GM21717 (cell line): ENCODE data around the gene CARD14.
"Not testable (repeated sequence)": the region's sequence is repeated elsewhere in the genome, so short reads cannot be mapped to it uniquely, and the experiment has no call there.

Experiments used
- ATAC-seq: cut with Tn5 transposase; IDR thresholded peaks from one replicate; pipeline ENCODE4 v1.9.1; 2021; ENCODE audit warnings: mild to moderate bottlenecking, moderate library complexity; ENCODE audit not compliant: unreplicated experiment

CARD14 gene

DNA sequence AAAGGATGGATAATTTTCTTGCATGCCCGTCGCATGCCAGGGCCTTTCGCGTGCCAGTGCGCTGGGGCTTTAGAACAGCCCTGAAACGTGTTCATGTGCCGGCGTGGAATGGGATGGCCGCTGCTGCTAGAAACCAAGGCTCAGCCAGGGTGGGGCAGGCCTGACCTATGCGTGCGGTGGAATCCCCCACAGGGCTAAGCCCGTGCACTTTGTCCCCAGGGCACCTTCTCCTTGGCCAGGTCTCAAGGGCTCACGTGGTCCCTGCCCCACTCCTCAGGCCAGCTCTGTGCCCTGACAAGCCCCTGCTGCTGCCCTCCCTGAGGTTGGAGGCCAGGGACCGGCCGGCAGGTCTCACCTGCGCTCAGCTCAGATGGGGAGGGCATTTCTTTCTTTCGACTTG, 77.7 kb downstream of the CARD14 start:
- no peak for ATAC-seq

DNA sequence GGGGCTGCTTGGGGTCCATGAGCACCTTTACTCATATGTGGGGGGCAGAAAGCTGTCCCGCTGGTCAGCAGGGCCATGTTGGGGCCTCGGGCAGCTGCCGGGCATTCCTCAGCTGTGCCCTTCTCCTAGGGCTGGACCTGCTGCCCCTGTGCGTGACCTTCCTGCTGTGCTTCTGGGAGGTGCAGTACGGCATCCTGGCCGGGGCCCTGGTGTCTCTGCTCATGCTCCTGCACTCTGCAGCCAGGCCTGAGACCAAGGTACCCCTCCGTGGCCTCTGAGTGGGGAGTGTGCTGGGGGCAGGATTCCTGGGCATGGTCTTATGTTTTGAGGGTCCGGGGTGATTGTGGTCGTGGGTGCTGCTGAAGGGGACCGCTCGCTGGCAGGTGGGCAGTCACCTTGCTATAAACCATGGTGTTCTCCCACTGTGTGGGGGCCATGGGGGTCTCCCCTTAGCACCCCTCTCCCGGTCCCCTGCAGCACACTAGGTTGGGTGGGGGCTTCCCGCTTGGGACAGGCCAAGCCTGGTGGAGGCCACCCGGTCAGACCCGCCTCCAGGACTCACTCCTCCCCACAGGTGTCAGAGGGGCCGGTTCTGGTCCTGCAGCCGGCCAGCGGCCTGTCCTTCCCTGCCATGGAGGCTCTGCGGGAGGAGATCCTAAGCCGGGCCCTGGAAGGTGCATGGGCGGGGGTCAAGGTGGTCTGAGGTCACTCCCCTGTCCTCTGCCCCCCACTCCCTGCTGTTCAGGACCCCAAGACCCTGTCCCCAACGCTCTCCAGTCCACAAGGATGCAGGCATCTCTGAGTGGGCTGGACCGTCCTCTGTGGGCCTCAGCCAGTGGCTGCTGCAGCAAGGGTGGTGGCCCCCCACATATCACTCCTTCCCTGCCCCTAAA, 78.4 kb downstream of the CARD14 start:
- no peak for ATAC-seq

DNA sequence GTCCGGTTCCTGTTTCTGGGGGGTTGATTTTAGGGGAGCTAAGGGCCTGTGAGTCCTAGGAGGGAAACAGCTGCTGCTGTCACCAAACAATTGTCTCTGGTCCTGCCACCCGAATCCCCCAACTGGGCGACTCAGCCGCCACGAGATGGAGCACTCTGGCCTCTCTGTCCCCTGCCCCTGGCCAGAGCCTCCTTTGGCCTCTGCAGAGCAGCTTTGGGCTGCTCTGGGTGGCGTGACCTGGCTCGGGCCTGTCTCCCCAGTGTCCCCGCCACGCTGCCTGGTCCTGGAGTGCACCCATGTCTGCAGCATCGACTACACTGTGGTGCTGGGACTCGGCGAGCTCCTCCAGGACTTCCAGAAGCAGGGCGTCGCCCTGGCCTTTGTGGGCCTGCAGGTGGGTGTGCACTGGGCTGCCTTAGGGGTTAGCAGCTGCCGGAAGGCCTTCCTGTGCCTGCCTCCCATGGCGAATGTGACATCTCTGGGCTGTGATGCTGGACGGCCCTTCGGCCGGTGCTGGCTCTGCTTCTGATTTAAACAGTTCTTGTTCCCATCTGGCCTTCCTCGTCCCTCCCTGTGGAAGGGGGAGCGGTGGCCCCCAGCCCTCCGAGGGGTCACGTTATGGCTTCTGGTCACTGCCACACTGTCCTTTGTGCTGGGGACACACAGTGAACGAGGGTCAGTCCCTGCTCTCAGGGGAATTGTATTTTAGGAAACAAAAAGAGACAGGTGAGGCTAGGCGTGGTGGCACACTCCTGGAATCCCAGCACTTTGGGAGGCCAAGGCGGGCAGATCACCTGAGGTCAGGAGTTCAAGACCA, 79.3 kb downstream of the CARD14 start:
- no peak for ATAC-seq

DNA sequence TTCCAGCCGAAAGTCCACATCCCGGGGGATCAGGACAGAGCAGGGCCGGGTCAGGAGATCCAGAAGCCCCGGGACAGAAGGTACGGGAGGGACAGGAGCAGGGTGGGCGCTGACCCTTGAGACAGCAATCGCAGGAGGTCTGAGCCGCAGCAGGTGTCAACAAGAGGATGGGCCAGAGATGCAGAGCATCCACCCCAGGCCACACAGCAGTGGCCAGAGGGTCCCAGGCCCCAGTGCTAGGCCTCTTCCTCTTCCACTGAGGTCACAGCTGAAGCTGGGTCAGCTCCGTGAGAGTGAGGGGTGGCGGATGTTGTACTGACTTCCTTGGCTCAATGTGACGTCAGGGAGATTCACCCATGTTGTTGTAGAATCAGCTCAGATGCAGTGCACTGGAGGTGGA, 82.1 kb downstream of the CARD14 start:
- ATAC-seq = no peak

DNA sequence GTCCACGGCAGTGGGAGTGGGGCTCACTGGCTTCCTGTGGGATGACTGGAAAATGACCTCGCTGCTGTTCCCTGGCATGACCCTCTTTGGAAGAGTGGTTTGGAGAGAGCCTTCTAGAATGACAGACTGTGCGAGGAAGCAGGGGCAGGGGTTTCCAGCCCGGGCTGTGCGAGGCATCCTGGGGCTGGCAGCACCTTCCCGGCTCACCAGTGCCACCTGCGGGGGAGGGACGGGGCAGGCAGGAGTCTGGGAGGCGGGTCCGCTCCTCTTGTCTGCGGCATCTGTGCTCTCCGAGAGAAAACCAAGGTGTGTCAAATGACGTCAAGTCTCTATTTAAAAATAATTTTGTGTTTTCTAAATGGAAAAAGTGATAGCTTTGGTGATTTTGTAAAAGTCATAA, 83.0 kb downstream of the CARD14 start:
- no peak for ATAC-seq

DNA sequence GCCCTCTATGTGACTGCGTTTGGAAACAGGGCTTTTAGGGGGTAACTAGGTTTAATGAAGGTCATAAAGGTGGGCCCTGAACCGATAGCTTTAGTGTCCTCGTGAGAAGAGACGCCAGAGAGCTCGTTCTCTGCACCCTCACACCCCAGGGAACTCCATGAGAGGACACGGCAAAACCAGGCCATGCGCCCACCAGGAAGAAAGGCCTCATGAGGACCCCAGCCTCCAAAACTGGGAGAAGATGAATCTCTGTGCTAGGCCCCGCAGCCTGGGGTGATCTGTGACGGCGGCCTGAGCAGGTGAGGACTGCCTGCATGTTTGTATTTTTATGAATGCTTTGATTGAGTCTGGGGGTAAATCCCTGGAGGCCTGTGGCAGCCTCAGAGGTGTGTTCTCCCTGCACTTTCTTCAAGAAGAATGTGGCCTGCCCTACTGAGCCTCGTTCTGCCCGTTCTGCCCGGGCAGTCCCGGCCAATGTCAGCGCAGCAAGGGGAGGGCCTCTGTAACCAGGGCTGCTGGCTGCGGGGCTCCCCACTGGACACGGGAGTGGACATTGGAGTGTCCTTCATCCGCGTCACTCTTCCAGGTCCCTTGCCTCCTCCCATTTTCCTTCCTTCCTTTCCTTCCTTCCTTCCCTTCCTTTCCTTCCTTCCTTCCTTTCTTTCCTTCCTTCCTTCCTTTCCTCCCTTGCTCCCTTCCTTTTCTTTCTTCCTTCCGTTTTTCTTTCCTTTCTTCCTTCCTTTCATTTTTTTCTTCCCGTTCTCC, 84.0 kb downstream of the CARD14 start:
- no peak for ATAC-seq

DNA sequence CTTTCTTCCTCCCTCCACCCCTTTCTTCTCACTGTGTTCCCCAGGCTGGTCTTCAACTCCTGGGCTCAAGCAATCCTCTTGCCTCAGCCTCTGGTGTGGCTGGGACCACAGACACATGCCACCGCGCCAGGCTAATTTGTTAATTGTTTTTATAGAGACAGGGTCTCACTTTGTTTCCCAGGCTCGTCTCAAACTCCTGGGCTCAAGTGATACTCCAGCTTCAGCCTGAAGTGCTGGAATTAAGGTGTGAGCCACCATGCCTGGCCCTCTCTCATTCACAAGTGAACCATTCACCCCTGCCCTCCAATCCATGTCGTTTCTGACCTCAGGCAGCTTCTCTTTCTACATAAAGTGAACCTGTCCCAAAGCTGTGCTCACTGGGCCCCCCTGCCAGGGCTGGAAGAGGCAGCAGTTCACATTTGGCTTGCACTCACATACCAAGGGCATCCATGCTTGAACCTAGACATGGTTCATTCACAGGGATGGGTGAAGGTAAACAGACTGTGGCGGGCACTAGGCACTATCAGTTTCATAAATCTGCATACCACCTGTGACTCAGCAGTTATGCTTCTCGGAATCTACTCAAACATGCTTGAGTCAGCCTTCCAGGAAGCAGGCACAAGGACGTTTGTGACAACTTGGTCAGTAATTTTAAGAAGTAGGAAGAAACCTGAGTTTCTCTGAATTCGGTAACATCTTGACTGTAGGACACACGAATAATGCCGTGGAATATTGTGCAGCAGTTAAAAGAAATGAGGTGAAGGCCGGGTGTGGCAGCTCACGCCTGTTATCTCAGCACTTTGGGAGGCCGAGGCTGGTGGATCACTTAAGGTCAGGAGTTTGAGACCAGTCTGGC, 84.8 kb downstream of the CARD14 start:
- ATAC-seq = peak; percentile 46

DNA sequence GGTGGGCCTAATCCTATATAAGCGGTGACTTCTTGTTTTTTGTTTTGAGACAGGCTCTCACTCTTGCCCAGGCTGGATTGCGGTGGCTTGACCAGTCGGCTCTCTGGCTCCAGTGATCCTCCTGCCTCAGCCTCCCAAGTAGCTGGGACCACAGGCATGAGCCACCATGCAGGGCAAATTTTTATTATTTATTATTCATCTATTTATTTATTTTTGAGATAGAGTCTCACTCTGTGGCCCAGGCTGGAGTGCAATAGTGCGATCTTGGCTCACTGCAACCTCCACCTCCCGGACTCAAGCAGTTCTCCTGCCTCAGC, 86.2 kb downstream of the CARD14 start:
- no peak for ATAC-seq

DNA sequence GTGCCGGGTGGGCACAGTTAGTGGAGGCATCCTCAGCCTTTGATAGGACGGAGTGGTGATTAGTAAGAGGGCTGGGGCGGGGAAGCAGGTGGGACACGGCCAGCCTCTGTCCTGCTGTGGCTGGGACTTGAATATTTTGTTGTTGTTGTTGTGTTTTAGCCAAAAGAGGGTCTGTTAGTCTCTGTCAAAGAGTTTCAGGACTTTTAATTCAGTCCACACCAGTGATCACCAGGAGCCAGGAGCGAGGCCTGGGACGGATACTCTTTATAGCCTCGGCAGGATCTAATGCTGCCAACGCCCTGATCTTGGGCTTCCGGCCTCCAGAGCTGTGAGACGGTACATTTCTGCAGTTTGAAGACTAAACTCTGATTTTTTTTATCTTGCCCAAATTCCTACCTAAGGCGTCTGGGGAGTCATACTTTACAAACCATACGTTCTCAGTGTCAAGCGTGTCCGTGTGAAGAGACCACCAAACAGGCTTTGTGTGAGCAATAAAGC, 87.9 kb downstream of the CARD14 start:
- no peak for ATAC-seq

DNA sequence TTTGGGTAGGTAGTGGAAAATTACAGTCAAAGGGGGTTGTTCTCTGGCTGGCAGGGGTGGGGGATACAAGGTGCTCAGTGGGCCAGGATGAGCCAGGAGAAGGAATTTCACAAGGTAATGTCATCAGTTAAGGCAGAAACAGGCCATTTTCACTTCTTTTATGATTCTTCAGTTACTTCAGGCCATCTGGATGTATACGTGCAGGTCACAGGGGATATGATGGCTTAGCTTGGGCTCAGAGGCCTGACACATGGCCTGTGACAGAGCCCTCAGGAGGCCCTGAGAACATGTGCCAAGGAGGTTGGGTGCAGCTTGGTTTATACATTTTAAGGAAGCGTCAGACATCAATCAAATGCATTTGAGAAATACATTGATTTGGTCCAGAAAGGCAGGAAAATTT, 88.5 kb downstream of the CARD14 start:
- not testable (repeated sequence) for ATAC-seq
